Hepatocyte (in vitro differentiated cells): Measurements from ENCODE around the gene RDX.

ENCODE experiments used
- CTCF ChIP-seq: fragments of 200-600 bp; sonication (generic); IDR thresholded peaks from 2 replicates; pipeline ENCODE4 v1.5.1; 2016; ENCODE audit warnings: antibody characterized with exemption, mild to moderate bottlenecking; ENCODE audit not compliant: poor library complexity
- EZH2phosphoT487 ChIP-seq: fragments of 200-600 bp; sonication (generic); IDR thresholded peaks from one replicate; pipeline ENCODE4 v1.6.1; 2018; ENCODE audit warnings: antibody characterized with exemption, mild to moderate bottlenecking, low read depth, moderate library complexity; ENCODE audit not compliant: unreplicated experiment, severe bottlenecking

- no peak for TF ChIP-seq CTCF
- TF ChIP-seq EZH2phosphoT487 = no peak
These were observed 77.2 kb downstream of the RDX start for GRCh38 chr11:110219006-110219785.
